ENCODE measurements around the gene SPNS2.

GRCh38 chr17:4548721-4549531 lies 50.2 kb downstream of the SPNS2 start:
- no peak for TF ChIP-seq CTCF (IDR thresholded peaks at IDR 0.05)
- no peak for TF ChIP-seq POLR2AphosphoS5 (IDR thresholded peaks at IDR 0.05)
- no peak for TF ChIP-seq EP300 (IDR thresholded peaks at IDR 0.05)

Measured in upper lobe of left lung (tissue), 4 donors.